HepG2 (cell line): ENCODE data around the gene PRKN. TPM values are rescaled to one million over a fixed set of nuclear protein-coding genes. Genes with fewer than 3 reads are reported as not detected.

Source experiments
- ATAC-seq: fragments of 200-7000 bp; cut with Tn5 transposase; 3 replicates; pipeline ENCODE4 v1.9.1; 2020; ENCODE audit warnings: mild to moderate bottlenecking, moderate library complexity
- BruUV-seq: library from RNA; stranded (reverse); fragments of 400-500 nt; replicated peaks from 2 replicates; lab custom pipeline; 2021; lab: Mats Ljungman, UMichigan
- CTCF ChIA-PET: fragments of 300-600 bp; formaldehyde crosslinking; extraction: SDS; loops from one replicate; lab custom pipeline; 2021; ENCODE audit warnings: low total read pairs, inconsistent platforms, low intra/inter-chr PET ratio; lab: Yijun Ruan, JAX
- POLR2A ChIA-PET: fragments of 350-600 bp; sonication (Branson Sonifier 250); formaldehyde crosslinking; loops from one replicate; lab custom pipeline; 2020; ENCODE audit warnings: antibody characterized with exemption, inconsistent platforms; lab: Yijun Ruan, JAX
- DNase-seq: peaks from one replicate; pipeline ENCODE4 v3.0.0-alpha.2; 2015; ENCODE audit warnings: low spot score
- FAIRE-seq: peaks from 3 replicates; lab custom pipeline; 2011; peaks lifted over from hg19 to GRCh38; lab: Jason Lieb, UNC
- H2AFZ ChIP-seq: one replicate; pipeline ENCODE4 v1.6.1; 2011; ENCODE audit warnings: low read length, inconsistent platforms
- H3K27ac ChIP-seq: fragments of 300-600 bp; 3 replicates; pipeline ENCODE4 v1.8.0; 2011; ENCODE audit warnings: mixed run types, mild to moderate bottlenecking, mixed read lengths, low read length, inconsistent platforms; ENCODE audit not compliant: insufficient read depth; ENCODE audit errors: extremely low read length
- H3K27me3 ChIP-seq, 2 experiments: fragments of 200-600 bp in 1 of 2; 2 replicates in 1 of 2; 3 replicates in 1 of 2; pipeline versions ENCODE4 v1.6.0 to v1.8.0; 2011; ENCODE audit warnings: low read length in 2 of 2, mild to moderate bottlenecking in 2 of 2, moderate library complexity in 2 of 2, inconsistent platforms in 1 of 2; ENCODE audit not compliant: insufficient read depth in 2 of 2, control insufficient read depth in 1 of 2
- H3K36me3 ChIP-seq, 2 experiments: fragments of 200-600 bp in 1 of 2; replicated peaks in 1 of 2; 2 replicates in 1 of 2; 3 replicates in 1 of 2; pipeline versions ENCODE4 v1.5.1 to v1.8.0; 2011; ENCODE audit warnings: low read length in 2 of 2, inconsistent platforms in 1 of 2; ENCODE audit not compliant: insufficient read depth in 2 of 2, control insufficient read depth in 1 of 2
- H3K4me1 ChIP-seq: 2 replicates; pipeline ENCODE4 v1.5.1; 2012; ENCODE audit warnings: low read length, inconsistent platforms; ENCODE audit not compliant: insufficient read depth
- H3K4me2 ChIP-seq: 2 replicates; pipeline ENCODE4 v1.6.0; 2011; ENCODE audit warnings: low read depth, low read length, inconsistent platforms
- H3K4me3 ChIP-seq, 3 experiments: fragments of 200-600 bp in 1 of 3; sonication (generic), shearing (Covaris generic) in 1 of 3; replicated peaks in 1 of 3; 2 replicates each; pipeline ENCODE4 v1.5.1; 2011 to 2016; ENCODE audit warnings: low read length in 3 of 3, inconsistent platforms in 2 of 3, low read depth in 2 of 3, mild to moderate bottlenecking in 2 of 3, control low read depth in 1 of 3, mixed read lengths in 1 of 3; ENCODE audit not compliant: insufficient read depth in 1 of 3
- H3K79me2 ChIP-seq: one replicate; pipeline ENCODE4 v1.6.1; 2011; ENCODE audit warnings: low read length, inconsistent platforms; ENCODE audit not compliant: insufficient read depth
- H3K9ac ChIP-seq: 2 replicates; pipeline ENCODE4 v1.6.0; 2011; ENCODE audit warnings: mild to moderate bottlenecking, low read depth, low read length, inconsistent platforms; ENCODE audit not compliant: insufficient read depth
- H3K9me3 ChIP-seq: 2 replicates; pipeline ENCODE4 v1.5.1; 2012; ENCODE audit warnings: mild to moderate bottlenecking, low read length
- H4K20me1 ChIP-seq: 2 replicates; pipeline ENCODE4 v1.6.0; 2011; ENCODE audit warnings: inconsistent platforms, mild to moderate bottlenecking, low read length, moderate library complexity; ENCODE audit not compliant: insufficient read depth
- ADNP ChIP-seq: sonication (generic); formaldehyde crosslinking; IDR thresholded peaks from 2 replicates; pipeline ENCODE4 v1.4.0; 2020; ENCODE audit warnings: missing genetic modification reagents
- CHD2 ChIP-seq: IDR thresholded peaks from 2 replicates; pipeline ENCODE4 v1.6.1; 2011; ENCODE audit warnings: low read depth, low read length, improper control_type of control experiment
- HDAC6 ChIP-seq: fragments of 200-600 bp; sonication (generic); IDR thresholded peaks from 2 replicates; pipeline ENCODE4 v1.7.0; 2017; ENCODE audit warnings: mild to moderate bottlenecking, antibody characterized with exemption, low read length, low read depth
- KLF11 ChIP-seq: IDR thresholded peaks from 2 replicates; pipeline ENCODE4 v1.6.1; 2016; ENCODE audit warnings: missing compliant biosample characterization
- PHF5A ChIP-seq: IDR thresholded peaks from one replicate; pipeline ENCODE4 v1.6.1; 2018; ENCODE audit warnings: low read depth, missing genetic modification reagents; ENCODE audit not compliant: unreplicated experiment
- ZMAT3 ChIP-seq: sonication (generic); formaldehyde crosslinking; conservative IDR thresholded peaks from 2 replicates; pipeline ENCODE4 v1.7.0; 2021; ENCODE audit warnings: missing genetic modification reagents
- ZNF264 ChIP-seq: sonication (generic); formaldehyde crosslinking; IDR thresholded peaks from 2 replicates; pipeline ENCODE4 v1.4.0; 2020; ENCODE audit warnings: missing genetic modification reagents
- ZNF292 ChIP-seq: sonication (generic); formaldehyde crosslinking; IDR thresholded peaks from 2 replicates; pipeline ENCODE4 v1.8.1; 2022; ENCODE audit warnings: mild to moderate bottlenecking, low read depth, missing genetic modification reagents, borderline replicate concordance
- ZNF33B ChIP-seq: sonication (generic); formaldehyde crosslinking; IDR thresholded peaks from 2 replicates; pipeline ENCODE4 v1.5.1; 2020; ENCODE audit warnings: mild to moderate bottlenecking, missing genetic modification reagents
- in situ Hi-C: cut with HindIII; loops from 2 replicates; pipeline ENCODE4 v1.10.0; 2017; ENCODE audit warnings: low pct_unique_long_range_greater_than_20kb; ENCODE audit not compliant: extremely low pct_ligation_motif_present
- intact Hi-C: fragments of 100-400 bp; cut with micrococcal nuclease; formaldehyde crosslinking; loops from one replicate; pipeline ENCODE4 v1.10.0; 2022; ENCODE audit not compliant: unreplicated experiment
- polyA plus RNA-seq, 8 experiments: library from polyadenylated mRNA; depleted of rRNA in 3 of 8; stranded (reverse) in 7 of 8; unstranded in 1 of 8; fragments of >200 nt; fragmentation: Illumina TruSeq in 4 of 8; extraction: Trizol in 4 of 8; gene quantifications; 2 replicates each; pipeline versions ENCODE4 v1.2.1 to v1.2.3, GENCODE V29; 2011 to 2016; ENCODE audit warnings: low read depth in 4 of 8, missing spikeins in 1 of 8, mixed read lengths in 1 of 8; ENCODE audit not compliant: insufficient read depth in 1 of 8
- total RNA-seq, 5 experiments: library from RNA; depleted of rRNA; stranded (reverse); fragments of >200 nt; fragmentation: Illumina TruSeq; extraction: Trizol; gene quantifications; 2 replicates each; pipeline ENCODE4 v1.2.3, GENCODE V29; 2016; ENCODE audit warnings: low read depth in 1 of 5
- TF ChIP-seq, protein P1 (sequence below): sonication (generic); formaldehyde crosslinking; IDR thresholded peaks from 2 replicates; pipeline ENCODE4 v1.8.0; 2022; ENCODE audit warnings: missing genetic modification reagents, mild to moderate bottlenecking, moderate library complexity, borderline replicate concordance
- TF ChIP-seq, protein P2 (sequence below): sonication (generic); formaldehyde crosslinking; IDR thresholded peaks from 2 replicates; pipeline ENCODE4 v1.4.0; 2020; ENCODE audit warnings: missing genetic modification reagents, borderline replicate concordance
- TF ChIP-seq, protein P3 (sequence below): sonication (generic); formaldehyde crosslinking; IDR thresholded peaks from 2 replicates; pipeline ENCODE4 v1.5.0; 2020; ENCODE audit warnings: missing genetic modification reagents
- TF ChIP-seq, protein P4 (sequence below): sonication (generic); formaldehyde crosslinking; IDR thresholded peaks from 2 replicates; pipeline ENCODE4 v1.8.1; 2023; ENCODE audit warnings: missing genetic modification reagents, inconsistent platforms, borderline replicate concordance
- TF ChIP-seq, protein P5 (sequence below): sonication (generic); formaldehyde crosslinking; IDR thresholded peaks from 2 replicates; pipeline ENCODE4 v1.9.0; 2021; ENCODE audit warnings: missing genetic modification reagents, borderline replicate concordance

The PRKN gene
- total and polyA plus RNA-seq, 2 of the 13 experiments (the other 11 are each of a cell fraction or from before 2014, with no cell fraction given): 0.31 to 0.44 TPM

DNA sequence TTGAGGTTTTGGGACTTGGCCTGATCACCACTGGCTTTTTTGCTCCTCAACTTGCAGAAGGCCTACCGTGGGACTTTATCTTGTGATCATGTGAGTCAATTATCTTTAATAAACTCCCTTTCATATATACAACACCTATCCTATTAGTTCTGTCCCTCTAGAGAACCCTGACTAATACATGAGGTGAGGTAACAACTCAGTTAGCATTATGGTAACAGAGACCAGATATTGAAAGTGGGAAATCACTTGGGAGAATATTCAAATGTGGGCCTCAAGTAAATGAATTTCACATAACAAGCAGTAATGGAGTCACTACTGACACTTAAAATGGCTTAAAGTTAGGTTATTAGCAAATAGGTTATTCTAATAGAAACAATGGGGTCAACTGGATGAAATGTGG, 1015.6 kb downstream of the PRKN start (continued):
- TF ChIP-seq, protein P1, sequence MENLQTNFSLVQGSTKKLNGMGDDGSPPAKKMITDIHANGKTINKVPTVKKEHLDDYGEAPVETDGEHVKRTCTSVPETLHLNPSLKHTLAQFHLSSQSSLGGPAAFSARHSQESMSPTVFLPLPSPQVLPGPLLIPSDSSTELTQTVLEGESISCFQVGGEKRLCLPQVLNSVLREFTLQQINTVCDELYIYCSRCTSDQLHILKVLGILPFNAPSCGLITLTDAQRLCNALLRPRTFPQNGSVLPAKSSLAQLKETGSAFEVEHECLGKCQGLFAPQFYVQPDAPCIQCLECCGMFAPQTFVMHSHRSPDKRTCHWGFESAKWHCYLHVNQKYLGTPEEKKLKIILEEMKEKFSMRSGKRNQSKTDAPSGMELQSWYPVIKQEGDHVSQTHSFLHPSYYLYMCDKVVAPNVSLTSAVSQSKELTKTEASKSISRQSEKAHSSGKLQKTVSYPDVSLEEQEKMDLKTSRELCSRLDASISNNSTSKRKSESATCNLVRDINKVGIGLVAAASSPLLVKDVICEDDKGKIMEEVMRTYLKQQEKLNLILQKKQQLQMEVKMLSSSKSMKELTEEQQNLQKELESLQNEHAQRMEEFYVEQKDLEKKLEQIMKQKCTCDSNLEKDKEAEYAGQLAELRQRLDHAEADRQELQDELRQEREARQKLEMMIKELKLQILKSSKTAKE (CRISPR knock-in tag): no peak
- no peak for TF ChIP-seq KLF11 (CRISPR knock-in tag)

DNA sequence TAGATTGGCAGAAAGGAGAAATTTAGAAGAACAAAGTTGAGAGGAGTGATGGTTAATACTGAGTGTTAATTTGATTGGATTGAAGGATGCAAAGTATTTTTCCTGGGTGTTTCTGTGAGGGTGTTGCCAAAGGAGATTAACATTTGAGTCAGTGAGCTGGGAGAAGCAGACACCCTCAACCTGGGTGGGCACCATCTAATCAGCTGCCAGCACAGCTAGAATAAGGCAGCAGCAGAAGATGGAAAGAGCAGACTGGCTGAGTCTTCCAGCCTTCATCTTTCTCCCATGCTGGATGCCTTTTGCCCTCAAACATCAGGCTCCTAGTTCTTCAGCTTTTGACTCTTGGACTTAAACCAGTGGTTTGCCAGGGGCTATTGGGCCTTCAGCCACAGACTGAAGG, 1016.1 kb downstream of the PRKN start:
- CTCF ChIA-PET: no interaction called here
- in situ Hi-C loops: no loop called here
- TF ChIP-seq, protein P2, sequence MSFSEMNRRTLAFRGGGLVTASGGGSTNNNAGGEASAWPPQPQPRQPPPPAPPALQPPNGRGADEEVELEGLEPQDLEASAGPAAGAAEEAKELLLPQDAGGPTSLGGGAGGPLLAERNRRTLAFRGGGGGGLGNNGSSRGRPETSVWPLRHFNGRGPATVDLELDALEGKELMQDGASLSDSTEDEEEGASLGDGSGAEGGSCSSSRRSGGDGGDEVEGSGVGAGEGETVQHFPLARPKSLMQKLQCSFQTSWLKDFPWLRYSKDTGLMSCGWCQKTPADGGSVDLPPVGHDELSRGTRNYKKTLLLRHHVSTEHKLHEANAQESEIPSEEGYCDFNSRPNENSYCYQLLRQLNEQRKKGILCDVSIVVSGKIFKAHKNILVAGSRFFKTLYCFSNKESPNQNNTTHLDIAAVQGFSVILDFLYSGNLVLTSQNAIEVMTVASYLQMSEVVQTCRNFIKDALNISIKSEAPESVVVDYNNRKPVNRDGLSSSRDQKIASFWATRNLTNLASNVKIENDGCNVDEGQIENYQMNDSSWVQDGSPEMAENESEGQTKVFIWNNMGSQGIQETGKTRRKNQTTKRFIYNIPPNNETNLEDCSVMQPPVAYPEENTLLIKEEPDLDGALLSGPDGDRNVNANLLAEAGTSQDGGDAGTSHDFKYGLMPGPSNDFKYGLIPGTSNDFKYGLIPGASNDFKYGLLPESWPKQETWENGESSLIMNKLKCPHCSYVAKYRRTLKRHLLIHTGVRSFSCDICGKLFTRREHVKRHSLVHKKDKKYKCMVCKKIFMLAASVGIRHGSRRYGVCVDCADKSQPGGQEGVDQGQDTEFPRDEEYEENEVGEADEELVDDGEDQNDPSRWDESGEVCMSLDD (CRISPR knock-in tag): no peak
- TF ChIP-seq, protein P3, sequence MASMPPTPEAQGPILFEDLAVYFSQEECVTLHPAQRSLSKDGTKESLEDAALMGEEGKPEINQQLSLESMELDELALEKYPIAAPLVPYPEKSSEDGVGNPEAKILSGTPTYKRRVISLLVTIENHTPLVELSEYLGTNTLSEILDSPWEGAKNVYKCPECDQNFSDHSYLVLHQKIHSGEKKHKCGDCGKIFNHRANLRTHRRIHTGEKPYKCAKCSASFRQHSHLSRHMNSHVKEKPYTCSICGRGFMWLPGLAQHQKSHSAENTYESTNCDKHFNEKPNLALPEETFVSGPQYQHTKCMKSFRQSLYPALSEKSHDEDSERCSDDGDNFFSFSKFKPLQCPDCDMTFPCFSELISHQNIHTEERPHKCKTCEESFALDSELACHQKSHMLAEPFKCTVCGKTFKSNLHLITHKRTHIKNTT (CRISPR knock-in tag): no peak
- no peak for TF ChIP-seq ZMAT3
- TF ChIP-seq ADNP (CRISPR knock-in tag): no peak
- TF ChIP-seq, protein P4, sequence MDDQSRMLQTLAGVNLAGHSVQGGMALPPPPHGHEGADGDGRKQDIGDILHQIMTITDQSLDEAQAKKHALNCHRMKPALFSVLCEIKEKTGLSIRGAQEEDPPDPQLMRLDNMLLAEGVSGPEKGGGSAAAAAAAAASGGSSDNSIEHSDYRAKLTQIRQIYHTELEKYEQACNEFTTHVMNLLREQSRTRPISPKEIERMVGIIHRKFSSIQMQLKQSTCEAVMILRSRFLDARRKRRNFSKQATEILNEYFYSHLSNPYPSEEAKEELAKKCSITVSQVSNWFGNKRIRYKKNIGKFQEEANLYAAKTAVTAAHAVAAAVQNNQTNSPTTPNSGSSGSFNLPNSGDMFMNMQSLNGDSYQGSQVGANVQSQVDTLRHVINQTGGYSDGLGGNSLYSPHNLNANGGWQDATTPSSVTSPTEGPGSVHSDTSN: no peak
- no peak for TF ChIP-seq PHF5A (CRISPR knock-in tag)
- TF ChIP-seq ZNF292 (CRISPR knock-in tag): no peak
- TF ChIP-seq, protein P5, sequence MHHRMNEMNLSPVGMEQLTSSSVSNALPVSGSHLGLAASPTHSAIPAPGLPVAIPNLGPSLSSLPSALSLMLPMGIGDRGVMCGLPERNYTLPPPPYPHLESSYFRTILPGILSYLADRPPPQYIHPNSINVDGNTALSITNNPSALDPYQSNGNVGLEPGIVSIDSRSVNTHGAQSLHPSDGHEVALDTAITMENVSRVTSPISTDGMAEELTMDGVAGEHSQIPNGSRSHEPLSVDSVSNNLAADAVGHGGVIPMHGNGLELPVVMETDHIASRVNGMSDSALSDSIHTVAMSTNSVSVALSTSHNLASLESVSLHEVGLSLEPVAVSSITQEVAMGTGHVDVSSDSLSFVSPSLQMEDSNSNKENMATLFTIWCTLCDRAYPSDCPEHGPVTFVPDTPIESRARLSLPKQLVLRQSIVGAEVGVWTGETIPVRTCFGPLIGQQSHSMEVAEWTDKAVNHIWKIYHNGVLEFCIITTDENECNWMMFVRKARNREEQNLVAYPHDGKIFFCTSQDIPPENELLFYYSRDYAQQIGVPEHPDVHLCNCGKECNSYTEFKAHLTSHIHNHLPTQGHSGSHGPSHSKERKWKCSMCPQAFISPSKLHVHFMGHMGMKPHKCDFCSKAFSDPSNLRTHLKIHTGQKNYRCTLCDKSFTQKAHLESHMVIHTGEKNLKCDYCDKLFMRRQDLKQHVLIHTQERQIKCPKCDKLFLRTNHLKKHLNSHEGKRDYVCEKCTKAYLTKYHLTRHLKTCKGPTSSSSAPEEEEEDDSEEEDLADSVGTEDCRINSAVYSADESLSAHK: no peak
- no peak for TF ChIP-seq CHD2
- TF ChIP-seq ZNF264: no peak
- no peak for TF ChIP-seq HDAC6
- TF ChIP-seq ZNF33B (CRISPR knock-in tag): no peak

More for the DNA sequence above, 1016.1 kb downstream of the PRKN start:
- no peaks in the 10 kb centered on the region for H3K4me1 ChIP-seq
- no peak for DNase-seq
- H3K79me2 ChIP-seq: no peaks in the 10 kb centered on the region
- no peak overlapping the region for H2AFZ ChIP-seq
- H3K9me3 ChIP-seq: no peaks in the 10 kb centered on the region
- no peak overlapping the region for H3K9ac ChIP-seq
- no peak for ATAC-seq
- intact Hi-C loops: no loop called here
- no peak overlapping the region for H3K4me3 ChIP-seq
- no peak for FAIRE-seq
- POLR2A ChIA-PET: no interaction called here
- H3K4me2 ChIP-seq: no peak overlapping the region
- no peaks in the 10 kb centered on the region for H3K36me3 ChIP-seq
- BruUV-seq: no TSS peak
- no peaks in the 10 kb centered on the region for H3K27me3 ChIP-seq
- no peak overlapping the region for H3K27ac ChIP-seq
- no peaks in the 10 kb centered on the region for H4K20me1 ChIP-seq
